T-cell (primary cell): Measurements from ENCODE around the gene USP21. TPM values are rescaled to one million over a fixed set of nuclear protein-coding genes. Genes with fewer than 3 reads are reported as not detected.
A peak's percentile ranks its signal among the peaks of the same experiment; 100 is the strongest.

Experiments
- ATAC-seq, 4 experiments: fragments of 200-7000 bp in 3 of 4; fragments of 150-1000 bp in 1 of 4; cut with Tn5 transposase; replicated peaks in 1 of 4; 1 replicate in 3 of 4; 2 replicates in 1 of 4; pipeline ENCODE4 v1.10.0; 2021; ENCODE audit warnings: moderate library complexity in 3 of 4, mild to moderate bottlenecking in 2 of 4, moderate number of reproducible peaks in 1 of 4
- CTCF ChIA-PET, 2 donors: fragments of 300-600 bp; sonication (Branson Sonifier 250); formaldehyde crosslinking; loops; one replicate each; lab custom pipeline; 2022; ENCODE audit warnings: antibody characterized with exemption in 2 of 2; lab: Charles Lee
- POLR2A ChIA-PET, 2 donors: fragments of 300-600 bp; sonication (Branson Sonifier 250); formaldehyde crosslinking; loops; one replicate each; lab custom pipeline; 2022; ENCODE audit warnings: antibody characterized with exemption in 2 of 2; lab: Charles Lee
- DNase-seq, 35 experiments: peaks; one replicate each; pipeline versions ENCODE4 v3.0.0 to v3.0.0-alpha.2; 2013 to 2023
- H3K27ac ChIP-seq: one replicate; pipeline ENCODE4 v1.5.1; 2013; ENCODE audit warnings: low read length
- H3K27me3 ChIP-seq, 2 experiments: replicated peaks in 1 of 2; 1 replicate in 1 of 2; 2 replicates in 1 of 2; pipeline versions ENCODE4 v1.6.1 to v1.7.0; 2013; ENCODE audit warnings: low read length in 1 of 2, mixed read lengths in 1 of 2; ENCODE audit not compliant: control insufficient read depth in 2 of 2, insufficient read depth in 2 of 2; ENCODE audit errors: extremely low read depth in 1 of 2
- H3K36me3 ChIP-seq, 2 donors: 1 replicate in 1 of 2; 2 replicates in 1 of 2; pipeline versions ENCODE4 v1.6.1 to v1.7.0; 2013; ENCODE audit warnings: low read length in 1 of 2; ENCODE audit not compliant: control insufficient read depth in 2 of 2, insufficient read depth in 1 of 2; ENCODE audit errors: extremely low read depth in 1 of 2
- H3K4me1 ChIP-seq, 2 experiments: 1 replicate in 1 of 2; 2 replicates in 1 of 2; pipeline versions ENCODE4 v1.6.1 to v1.7.0; 2013; ENCODE audit warnings: low read length in 2 of 2, mixed read lengths in 1 of 2; ENCODE audit not compliant: insufficient read depth in 2 of 2, control insufficient read depth in 1 of 2; ENCODE audit errors: extremely low read depth in 1 of 2
- H3K4me3 ChIP-seq, 2 donors: 1 replicate in 1 of 2; 2 replicates in 1 of 2; pipeline versions ENCODE4 v1.5.1 to v1.7.0; 2013; ENCODE audit warnings: mild to moderate bottlenecking in 2 of 2, low read length in 1 of 2, moderate library complexity in 1 of 2; ENCODE audit not compliant: control insufficient read depth in 1 of 2; ENCODE audit errors: extremely low read depth in 1 of 2
- H3K9me3 ChIP-seq: 2 replicates; pipeline ENCODE4 v1.7.0; 2013
- H3K27ac Mint-ChIP-seq, 2 donors: one replicate each; pipeline ENCODE4 v1.8.0; 2020 to 2021; ENCODE audit warnings: mild to moderate bottlenecking in 2 of 2, mixed read lengths in 2 of 2
- H3K27me3 Mint-ChIP-seq, 2 donors: one replicate each; pipeline ENCODE4 v1.8.0; 2021 to 2022; ENCODE audit warnings: mixed read lengths in 2 of 2
- H3K36me3 Mint-ChIP-seq: one replicate; pipeline ENCODE4 v1.8.0; 2021; ENCODE audit warnings: mixed read lengths
- H3K4me1 Mint-ChIP-seq, 3 donors: one replicate each; pipeline ENCODE4 v1.8.0; 2020 to 2022; ENCODE audit warnings: mixed read lengths in 3 of 3, mild to moderate bottlenecking in 1 of 3
- H3K4me3 Mint-ChIP-seq, 3 donors: one replicate each; pipeline ENCODE4 v1.8.0; 2020 to 2022; ENCODE audit warnings: mild to moderate bottlenecking in 3 of 3, mixed read lengths in 3 of 3, moderate library complexity in 3 of 3
- H3K9me3 Mint-ChIP-seq, 3 donors: one replicate each; pipeline ENCODE4 v1.8.0; 2020 to 2022; ENCODE audit warnings: mixed read lengths in 3 of 3
- WGBS: methylation state at CpG from one replicate; pipeline ENCODE4 v1.1.5; 2013; ENCODE audit warnings: missing lambda C conversion rate; ENCODE audit not compliant: insufficient coverage; 5-methylcytosine and 5-hydroxymethylcytosine counted together
- total RNA-seq, 35 experiments: library from RNA in 6 of 35; stranded (reverse) in 6 of 35; fragments of 120-200 nt in 1 of 35; gene quantifications; one replicate each; pipeline versions ENCODE4 v1.2.1 to v1.2.4 and lab custom pipeline; 2013 to 2026

USP21 gene
- total RNA-seq, 5 donors from 2014 or later (not counting 1 experiment from before 2014, with no cell fraction given): 37.4 to 69.0 (median 59.5) TPM

GRCh38 chr1:161132410-161133219 is 26.7 kb upstream of the USP21 start, which contains the start of gene DEDD:
DEDD (minus strand) TSS chr1:161132667; CDS start chr1:161124462, 8,205 bp downstream.
- Histone ChIP-seq H3K4me3 (peak within 1 kb of the TSS; percentile 94 to 97), H3K27me3 (no peaks in the 10 kb centered on the region), H3K27ac (peak within 1 kb of the TSS; percentile 89), H3K4me1 (peaks cover 34 to 38% of the 10 kb centered on the region in 2 experiments), H3K9me3 (no peaks in the 10 kb centered on the region), H3K36me3 (peaks cover 0 to 8% of the 10 kb centered on the region in 2 donors)
- no peak within 1 kb of the TSS for H3K4me3 Mint-ChIP-seq
- peaks cover 45 to 50% (median 47%) of the 10 kb centered on the region in 3 donors for H3K4me1 Mint-ChIP-seq
- POLR2A ChIA-PET: interaction anchor here (0.6 to 2.5 kb wide), 12 partner anchors 12 to 112 kb away, joined by 3 to 18 read pairs (median 4); partner anchors contain the start of genes F11R (in 2 of the 2), NIT1 (in 1 of the 2), PFDN2 (in 1 of the 2) and TOMM40L (in 1 of the 2)
- DNase-seq (peak; percentile 78 to 94 (median 87)), ATAC-seq (peak; percentile 94 to 96 (median 95))
- peak within 1 kb of the TSS; percentile 90 to 94 for H3K27ac Mint-ChIP-seq
- CTCF ChIA-PET: interaction anchor here (0.6 to 2.0 kb wide), 12 partner anchors 11 to 93 kb away, joined by 3 to 11 read pairs (median 5); partner anchors contain the start of genes PPOX (in 2 of the 2), ARHGAP30 (in 1 of the 2), B4GALT3 (in 1 of the 2) and KLHDC9 (in 1 of the 2)
- H3K27me3 Mint-ChIP-seq: no peaks in the 10 kb centered on the region
- peaks cover 13% of the 10 kb centered on the region for H3K36me3 Mint-ChIP-seq
- no peaks in the 10 kb centered on the region for H3K9me3 Mint-ChIP-seq
- WGBS: under 1% methylated on average over 56 of the region's 68 CpGs

- no peaks in the 10 kb centered on the region for H3K27me3 ChIP-seq
- H3K27ac ChIP-seq: peak overlapping the region; percentile 89
- H3K9me3 ChIP-seq: no peaks in the 10 kb centered on the region
- H3K27ac Mint-ChIP-seq: no peak overlapping the region
- H3K4me1 Mint-ChIP-seq: peaks cover 38 to 45% (median 42%) of the 10 kb centered on the region in 3 donors
- H3K4me3 Mint-ChIP-seq: no peak overlapping the region
- ChIA-PET CTCF (interaction anchor here (0.8 to 2.0 kb wide), 10 partner anchors 10 to 93 kb away, joined by 3 to 11 read pairs (median 6); partner anchors contain the start of genes PPOX (in 2 of the 2), ARHGAP30 (in 1 of the 2), B4GALT3 (in 1 of the 2) and NIT1 (in 1 of the 2)), POLR2A (interaction anchor here (0.6 to 2.5 kb wide), 10 partner anchors 12 to 112 kb away, joined by 3 to 18 read pairs (median 6); partner anchors contain the start of genes F11R (in 2 of the 2), NIT1 (in 1 of the 2), PFDN2 (in 1 of the 2) and TOMM40L (in 1 of the 2))
- peaks cover 0 to 3% of the 10 kb centered on the region in 2 donors for H3K36me3 ChIP-seq
- ATAC-seq: peak in 2 of 4 experiments; percentile 1 to 2
- H3K27me3 Mint-ChIP-seq: no peaks in the 10 kb centered on the region
- 8% methylated on average over 11 of the region's 11 CpGs for WGBS
- peak overlapping the region; percentile 94 to 97 for H3K4me3 ChIP-seq
- H3K9me3 Mint-ChIP-seq: no peaks in the 10 kb centered on the region
- peaks cover 9% of the 10 kb centered on the region for H3K36me3 Mint-ChIP-seq
- DNase-seq: no peak
- peaks cover 33 to 34% of the 10 kb centered on the region in 2 experiments for H3K4me1 ChIP-seq
Observed at GRCh38 chr1:161133220-161133740, 26.0 kb upstream of the USP21 start.

DNA sequence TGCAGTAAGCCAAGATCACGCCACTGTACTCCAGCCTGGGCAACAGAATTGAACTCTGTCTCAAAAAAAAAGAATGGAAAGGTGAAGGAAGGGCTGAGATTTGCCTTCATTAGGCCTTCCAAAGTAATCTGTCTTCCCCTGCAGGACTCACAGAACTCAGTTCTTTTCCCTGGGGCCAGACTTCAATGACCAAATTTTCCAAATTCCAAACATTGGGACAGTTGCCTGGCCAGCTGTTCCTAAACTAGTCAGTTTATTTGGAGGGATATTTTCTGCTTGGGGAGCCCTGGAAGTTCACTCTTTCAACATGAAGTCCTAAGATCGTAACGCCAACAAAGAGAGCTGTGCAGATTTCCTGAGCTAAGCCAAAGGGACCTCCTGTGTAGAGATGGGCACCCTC is 21.4 kb upstream of the USP21 start:
- no peak overlapping the region for H3K27ac ChIP-seq
- peaks cover 10 to 14% of the 10 kb centered on the region in 2 experiments for H3K4me1 ChIP-seq
- ChIA-PET POLR2A (no interaction called here), CTCF (interaction anchor here in 1 of 2 donors (0.5 to 1.5 kb wide), 4 partner anchors 10 to 86 kb away, joined by 3 to 12 read pairs (median 4); no protein-coding TSS in a partner anchor)
- H3K36me3 ChIP-seq: no peaks in the 10 kb centered on the region
- H3K4me3 ChIP-seq: no peak overlapping the region
- Mint-ChIP-seq H3K4me3 (no peak overlapping the region), H3K36me3 (peaks cover 4% of the 10 kb centered on the region), H3K9me3 (no peaks in the 10 kb centered on the region), H3K27ac (no peak overlapping the region), H3K27me3 (no peaks in the 10 kb centered on the region), H3K4me1 (peaks cover 0 to 11% (median 10%) of the 10 kb centered on the region in 3 donors)
- no peaks in the 10 kb centered on the region for H3K9me3 ChIP-seq
- 90% methylated on average over 2 of the region's 3 CpGs for WGBS
- no peak for ATAC-seq
- DNase-seq: no peak
- no peaks in the 10 kb centered on the region for H3K27me3 ChIP-seq

DNA sequence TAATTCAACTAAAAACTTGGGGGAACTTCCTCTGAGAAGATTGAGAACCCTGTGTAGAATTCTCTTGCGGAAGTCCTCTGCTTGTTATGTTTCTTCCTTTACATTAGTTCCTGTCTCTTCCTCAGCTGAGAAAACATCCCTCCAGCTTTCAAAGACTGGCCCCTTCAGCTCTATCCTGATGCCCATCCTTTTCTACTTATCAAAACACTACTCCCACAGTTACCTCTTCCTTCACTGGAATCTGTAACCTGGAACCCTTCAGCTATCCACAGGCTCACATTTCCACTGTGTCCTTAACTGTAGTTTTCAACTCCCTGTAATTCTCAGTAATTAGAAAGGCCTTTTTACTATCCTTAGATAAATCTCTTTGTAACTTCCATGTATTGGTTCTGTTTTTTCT is 20.9 kb upstream of the USP21 start:
- no peaks in the 10 kb centered on the region for H3K27me3 Mint-ChIP-seq
- Histone ChIP-seq H3K4me3 (no peak overlapping the region), H3K27me3 (no peaks in the 10 kb centered on the region), H3K9me3 (no peaks in the 10 kb centered on the region), H3K4me1 (peaks cover 9 to 10% of the 10 kb centered on the region in 2 experiments), H3K36me3 (no peaks in the 10 kb centered on the region), H3K27ac (no peak overlapping the region)
- ATAC-seq (no peak), DNase-seq (no peak)
- H3K4me3 Mint-ChIP-seq: no peak overlapping the region
- no peaks in the 10 kb centered on the region for H3K9me3 Mint-ChIP-seq
- POLR2A ChIA-PET: no interaction called here
- peaks cover 4% of the 10 kb centered on the region for H3K36me3 Mint-ChIP-seq
- 100% methylated on average over 1 of the region's 1 CpG for WGBS
- H3K27ac Mint-ChIP-seq: peak overlapping the region; percentile 62
- CTCF ChIA-PET: interaction anchor here (0.5 to 1.5 kb wide), 5 partner anchors 11 to 86 kb away, joined by 3 to 12 read pairs (median 3); partner anchors contain the start of gene ADAMTS4 (in 1 of the 2)
- H3K4me1 Mint-ChIP-seq: peaks cover 0 to 11% (median 10%) of the 10 kb centered on the region in 3 donors

DNA sequence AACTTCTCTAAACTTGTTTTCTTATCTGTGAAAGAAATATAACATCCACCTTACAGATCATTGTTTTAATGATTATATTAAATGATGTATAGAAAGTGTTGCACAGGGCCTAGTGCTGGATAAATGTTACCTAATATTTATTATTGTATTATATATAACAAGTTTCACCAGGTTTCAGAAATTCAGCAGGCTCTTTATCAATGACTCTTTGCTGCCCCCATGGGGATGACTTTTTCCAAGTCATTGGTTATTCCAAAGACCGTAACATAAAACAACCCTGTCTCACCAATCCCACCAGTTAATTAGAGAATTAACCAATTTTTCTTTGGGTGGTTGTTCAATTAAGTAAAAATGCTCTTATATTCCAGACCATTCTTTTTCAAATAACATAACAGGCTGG is 19.5 kb upstream of the USP21 start:
- H3K27ac Mint-ChIP-seq: no peak overlapping the region
- POLR2A ChIA-PET: no interaction called here
- Histone ChIP-seq H3K9me3 (no peaks in the 10 kb centered on the region), H3K27me3 (no peaks in the 10 kb centered on the region), H3K27ac (no peak overlapping the region), H3K36me3 (no peaks in the 10 kb centered on the region), H3K4me1 (peaks cover 0 to 5% of the 10 kb centered on the region in 2 experiments), H3K4me3 (no peak overlapping the region)
- no peak overlapping the region for H3K4me3 Mint-ChIP-seq
- ATAC-seq (peak in 1 of 4 experiments; percentile 40), DNase-seq (peak in 18 of 35 experiments; percentile 22 to 69 (median 36))
- H3K27me3 Mint-ChIP-seq: no peaks in the 10 kb centered on the region
- no peaks in the 10 kb centered on the region for H3K9me3 Mint-ChIP-seq
- H3K4me1 Mint-ChIP-seq: peaks cover 0 to 10% (median 9%) of the 10 kb centered on the region in 3 donors
- H3K36me3 Mint-ChIP-seq: peaks cover 4% of the 10 kb centered on the region
- CTCF ChIA-PET: interaction anchor here in 1 of 2 donors (1.0 to 1.5 kb wide), 3 partner anchors 59 to 142 kb away, joined by 3 to 4 read pairs (median 4); partner anchors contain the start of gene ADAMTS4
- no CpG with 5 or more reads among the region's 1 CpG for WGBS
